ENCODE data around the gene BBS9. TPM values are rescaled to one million over a fixed set of nuclear protein-coding genes. Genes with fewer than 3 reads are reported as not detected.

Gene BBS9
- total and polyA plus RNA-seq, 11 donors: 7.4 to 29.3 (median 11.3) TPM

DNA sequence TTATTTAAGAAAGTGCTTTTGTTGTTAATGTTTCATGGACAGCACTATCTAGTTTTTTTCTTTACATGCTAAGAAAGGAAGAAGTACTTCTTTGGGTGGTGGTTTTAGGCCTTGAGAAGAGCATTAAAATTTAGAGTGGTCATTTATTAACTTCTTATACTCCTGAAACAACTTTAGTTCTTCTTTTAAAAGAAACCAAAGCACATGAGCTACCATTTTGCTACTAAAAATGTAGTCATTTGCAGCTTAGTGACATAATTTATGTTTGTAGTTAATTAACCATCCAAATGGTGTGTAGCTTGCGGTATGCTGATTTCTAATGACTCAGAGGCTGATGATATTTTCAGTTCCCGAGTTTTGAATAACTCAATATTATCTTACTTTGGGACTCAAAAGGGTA is 207.5 kb downstream of the BBS9 start:
- Histone ChIP-seq H3K27me3 (no peaks in the 10 kb centered on the region), H3K4me1 (no peaks in the 10 kb centered on the region), H3K27ac (no peak overlapping the region), H3K36me3 (no peaks in the 10 kb centered on the region), H3K4me3 (no peak overlapping the region), H3K9me3 (no peaks in the 10 kb centered on the region)
- ATAC-seq (no peak), DNase-seq (no peak)
- no peak for TF ChIP-seq POLR2A (IDR thresholded peaks at IDR 0.05)
- TF ChIP-seq, protein P1, sequence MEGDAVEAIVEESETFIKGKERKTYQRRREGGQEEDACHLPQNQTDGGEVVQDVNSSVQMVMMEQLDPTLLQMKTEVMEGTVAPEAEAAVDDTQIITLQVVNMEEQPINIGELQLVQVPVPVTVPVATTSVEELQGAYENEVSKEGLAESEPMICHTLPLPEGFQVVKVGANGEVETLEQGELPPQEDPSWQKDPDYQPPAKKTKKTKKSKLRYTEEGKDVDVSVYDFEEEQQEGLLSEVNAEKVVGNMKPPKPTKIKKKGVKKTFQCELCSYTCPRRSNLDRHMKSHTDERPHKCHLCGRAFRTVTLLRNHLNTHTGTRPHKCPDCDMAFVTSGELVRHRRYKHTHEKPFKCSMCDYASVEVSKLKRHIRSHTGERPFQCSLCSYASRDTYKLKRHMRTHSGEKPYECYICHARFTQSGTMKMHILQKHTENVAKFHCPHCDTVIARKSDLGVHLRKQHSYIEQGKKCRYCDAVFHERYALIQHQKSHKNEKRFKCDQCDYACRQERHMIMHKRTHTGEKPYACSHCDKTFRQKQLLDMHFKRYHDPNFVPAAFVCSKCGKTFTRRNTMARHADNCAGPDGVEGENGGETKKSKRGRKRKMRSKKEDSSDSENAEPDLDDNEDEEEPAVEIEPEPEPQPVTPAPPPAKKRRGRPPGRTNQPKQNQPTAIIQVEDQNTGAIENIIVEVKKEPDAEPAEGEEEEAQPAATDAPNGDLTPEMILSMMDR (IDR thresholded peaks at IDR 0.05): no peak
- intact Hi-C loops (cut with DNase I): loop anchor here in 1 of 10 donors (10.0 kb wide), 1 partner anchor 598 kb away; no protein-coding TSS in a partner anchor
- WGBS, 4 donors: 92 to 96% (median 95%) methylated on average over 2 of the region's 2 CpGs

GRCh38 chr7:33339074-33339790 is 209.9 kb downstream of the BBS9 start:
- TF ChIP-seq, protein P1 (IDR thresholded peaks at IDR 0.05): no peak
- no peak for TF ChIP-seq POLR2A (IDR thresholded peaks at IDR 0.05)
- DNase-seq: no peak
- intact Hi-C loops (cut with DNase I): loop anchor here in 1 of 10 donors (10.0 kb wide), 1 partner anchor 596 kb away; no protein-coding TSS in a partner anchor
- Histone ChIP-seq H3K9me3 (no peaks in the 10 kb centered on the region), H3K27me3 (no peaks in the 10 kb centered on the region), H3K4me1 (no peaks in the 10 kb centered on the region), H3K27ac (no peak overlapping the region), H3K4me3 (no peak overlapping the region), H3K36me3 (peaks cover 0 to under 1% (median 0%) of the 10 kb centered on the region in 9 donors)
- WGBS, 4 donors: 64 to 86% (median 73%) methylated on average over 3 of the region's 3 CpGs
- ATAC-seq: no peak

DNA sequence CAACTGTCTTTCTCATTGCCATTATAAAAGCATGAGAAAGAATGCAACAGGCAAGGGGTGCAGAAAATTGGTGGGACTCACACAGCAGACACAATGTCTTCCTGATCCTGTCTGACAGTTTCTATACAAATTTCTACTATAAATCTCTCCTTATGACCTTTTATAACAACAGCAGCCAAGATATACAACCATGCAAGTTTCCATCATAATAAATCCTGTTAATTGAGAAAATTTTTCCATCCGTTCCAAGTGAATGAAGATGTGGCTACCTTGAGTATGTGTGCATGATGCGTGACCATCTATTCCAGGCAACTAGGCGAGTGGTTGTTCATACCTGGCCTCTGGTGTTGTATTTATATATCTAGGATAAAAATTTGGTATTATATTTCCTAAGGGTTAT is 216.7 kb downstream of the BBS9 start:
- no peak overlapping the region for H3K4me3 ChIP-seq
- no peaks in the 10 kb centered on the region for H3K27me3 ChIP-seq
- H3K4me1 ChIP-seq: no peaks in the 10 kb centered on the region
- H3K27ac ChIP-seq: no peak overlapping the region
- intact Hi-C loops (cut with DNase I): no loop called here
- TF ChIP-seq POLR2A (IDR thresholded peaks at IDR 0.05): no peak
- TF ChIP-seq, protein P1 (IDR thresholded peaks at IDR 0.05): no peak
- 94 to 99% (median 96%) methylated on average over 3 of the region's 3 CpGs for WGBS, 4 donors
- H3K36me3 ChIP-seq: peaks cover 0 to 22% (median 8%) of the 10 kb centered on the region in 9 donors
- DNase-seq: no peak
- ATAC-seq: no peak
- no peaks in the 10 kb centered on the region for H3K9me3 ChIP-seq

GRCh38 chr7:33350577-33350976 is 221.2 kb downstream of the BBS9 start:
- WGBS, 4 donors: 96 to 97% (median 96%) methylated on average over 7 of the region's 7 CpGs
- TF ChIP-seq, protein P1 (IDR thresholded peaks at IDR 0.05): no peak
- TF ChIP-seq POLR2A (IDR thresholded peaks at IDR 0.05): no peak
- peaks cover 0 to 20% (median 7%) of the 10 kb centered on the region in 9 donors for H3K36me3 ChIP-seq
- no peak overlapping the region for H3K4me3 ChIP-seq
- no peaks in the 10 kb centered on the region for H3K9me3 ChIP-seq
- intact Hi-C loops (cut with DNase I): no loop called here
- ATAC-seq: no peak
- no peaks in the 10 kb centered on the region for H3K27me3 ChIP-seq
- H3K4me1 ChIP-seq: no peaks in the 10 kb centered on the region
- DNase-seq: no peak
- H3K27ac ChIP-seq: no peak overlapping the region

Measured in heart left ventricle (tissue), 16 donors.